ENCODE results near the gene PIK3C3.
"Not testable (repeated sequence)": the region's sequence is repeated elsewhere in the genome, so short reads cannot be mapped to it uniquely, and the experiment has no call there.

PIK3C3 gene

GRCh38 chr18:42025974-42026625 is 71.1 kb downstream of the PIK3C3 start:
- no peak for DNase-seq

- DNase-seq, result peak; percentile 53
Observed at GRCh38 chr18:42028247-42028832, 73.3 kb downstream of the PIK3C3 start.

GRCh38 chr18:42029092-42029491 is 74.1 kb downstream of the PIK3C3 start:
- DNase-seq, result no peak

- DNase-seq, result no peak
Observed at GRCh38 chr18:42030586-42031182, 75.7 kb downstream of the PIK3C3 start.

- DNase-seq, result no peak
Observed at GRCh38 chr18:42032447-42032846, 77.4 kb downstream of the PIK3C3 start.

- no peak for DNase-seq
Observed at GRCh38 chr18:42033137-42033810, 78.2 kb downstream of the PIK3C3 start.

GRCh38 chr18:42038936-42039335 is 83.9 kb downstream of the PIK3C3 start:
- no peak for DNase-seq

- DNase-seq, result no peak
Observed at GRCh38 chr18:42039396-42039795, 84.4 kb downstream of the PIK3C3 start.

GRCh38 chr18:42041793-42042192 is 86.8 kb downstream of the PIK3C3 start:
- no peak for DNase-seq

GRCh38 chr18:42045346-42045745 is 90.3 kb downstream of the PIK3C3 start:
- no peak for DNase-seq

GRCh38 chr18:42047721-42048120 is 92.7 kb downstream of the PIK3C3 start:
- no peak for DNase-seq

- DNase-seq, result no peak
Observed at GRCh38 chr18:42048158-42048557, 93.1 kb downstream of the PIK3C3 start.

- DNase-seq, result not testable (repeated sequence)
Observed at GRCh38 chr18:42049536-42049935, 94.5 kb downstream of the PIK3C3 start.

GRCh38 chr18:42051411-42051810 is 96.4 kb downstream of the PIK3C3 start:
- no peak for DNase-seq

GRCh38 chr18:42052122-42052708 is 97.2 kb downstream of the PIK3C3 start:
- DNase-seq, result no peak

GRCh38 chr18:42053188-42053781 is 98.3 kb downstream of the PIK3C3 start:
- DNase-seq, result peak; percentile 65

- DNase-seq, result no peak
Observed at GRCh38 chr18:42064109-42064508, 109.1 kb downstream of the PIK3C3 start.

GRCh38 chr18:42067518-42067917 is 112.5 kb downstream of the PIK3C3 start:
- no peak for DNase-seq

GRCh38 chr18:42068030-42068429 is 113.0 kb downstream of the PIK3C3 start:
- DNase-seq, result no peak

- DNase-seq, result no peak
Observed at GRCh38 chr18:42069036-42069435, 114.0 kb downstream of the PIK3C3 start.

- DNase-seq, result no peak
Observed at GRCh38 chr18:42072407-42072806, 117.4 kb downstream of the PIK3C3 start.

- DNase-seq, result no peak
Observed at GRCh38 chr18:42074704-42075103, 119.7 kb downstream of the PIK3C3 start.

- no peak for DNase-seq
Observed at GRCh38 chr18:42078711-42079110, 123.7 kb downstream of the PIK3C3 start.

All from CD4-positive, alpha-beta T cell treated with Interleukin-10 for 1 hour (primary cell).